Measurements from ENCODE around the gene PIGS. TPM values are rescaled to one million over a fixed set of nuclear protein-coding genes. Genes with fewer than 3 reads are reported as not detected.

The PIGS gene
- total and polyA plus RNA-seq, 2 donors (not counting 3 experiments of a cell fraction or from before 2014, with no cell fraction given) = 71.3 to 110 TPM

- dilution Hi-C loops (cut with MboI; ENCODE audit: extremely low pct_ligation_motif_present, low sequenced_read_pairs) = no loop called here
- Histone ChIP-seq H3K4me2 (ENCODE audit: insufficient read depth, low read length) (no peak overlapping the region), H2AFZ (ENCODE audit: low read depth, low read length) (no peak overlapping the region), H3K4me1 (ENCODE audit: control insufficient read depth, extremely low read depth, insufficient read depth, low read length) (peaks cover 10% of the 10 kb centered on the region), H3K4me3 (replicated peaks in 1 of 3; ENCODE audit: insufficient read depth in 1 of 3, low read depth in 1 of 3, low read length in 3 of 3) (no peak overlapping the region), H3K27me3 (ENCODE audit: control insufficient read depth in 2 of 2, insufficient read depth in 2 of 2, low read length in 2 of 2) (no peaks in the 10 kb centered on the region), H3K9ac (replicated peaks; ENCODE audit: extremely low read depth, insufficient read depth, low read length) (no peak overlapping the region), H3K9me3 (replicated peaks; ENCODE audit: control insufficient read depth, insufficient read depth, low read length) (no peaks in the 10 kb centered on the region), H4K20me1 (replicated peaks; ENCODE audit: control insufficient read depth, extremely low read depth, insufficient read depth, low read length) (no peaks in the 10 kb centered on the region), H3K79me2 (ENCODE audit: control insufficient read depth, insufficient read depth, low read length) (peaks cover 17% of the 10 kb centered on the region), H3K27ac (ENCODE audit: insufficient read depth, low read depth, low read length) (no peak overlapping the region), H3K9me1 (replicated peaks; ENCODE audit: control insufficient read depth, extremely low read depth, insufficient read depth, low read length) (no peaks in the 10 kb centered on the region), H3K36me3 (ENCODE audit: control insufficient read depth in 2 of 2, extremely low read depth in 1 of 2, insufficient read depth in 2 of 2, low read length in 2 of 2) (no peaks in the 10 kb centered on the region)
- CTCF ChIA-PET = no interaction called here
- FAIRE-seq (no peak), DNase-seq (ENCODE audit: low read depth, low spot score) (no peak)
- TF ChIP-seq, protein P1, sequence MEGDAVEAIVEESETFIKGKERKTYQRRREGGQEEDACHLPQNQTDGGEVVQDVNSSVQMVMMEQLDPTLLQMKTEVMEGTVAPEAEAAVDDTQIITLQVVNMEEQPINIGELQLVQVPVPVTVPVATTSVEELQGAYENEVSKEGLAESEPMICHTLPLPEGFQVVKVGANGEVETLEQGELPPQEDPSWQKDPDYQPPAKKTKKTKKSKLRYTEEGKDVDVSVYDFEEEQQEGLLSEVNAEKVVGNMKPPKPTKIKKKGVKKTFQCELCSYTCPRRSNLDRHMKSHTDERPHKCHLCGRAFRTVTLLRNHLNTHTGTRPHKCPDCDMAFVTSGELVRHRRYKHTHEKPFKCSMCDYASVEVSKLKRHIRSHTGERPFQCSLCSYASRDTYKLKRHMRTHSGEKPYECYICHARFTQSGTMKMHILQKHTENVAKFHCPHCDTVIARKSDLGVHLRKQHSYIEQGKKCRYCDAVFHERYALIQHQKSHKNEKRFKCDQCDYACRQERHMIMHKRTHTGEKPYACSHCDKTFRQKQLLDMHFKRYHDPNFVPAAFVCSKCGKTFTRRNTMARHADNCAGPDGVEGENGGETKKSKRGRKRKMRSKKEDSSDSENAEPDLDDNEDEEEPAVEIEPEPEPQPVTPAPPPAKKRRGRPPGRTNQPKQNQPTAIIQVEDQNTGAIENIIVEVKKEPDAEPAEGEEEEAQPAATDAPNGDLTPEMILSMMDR (IDR thresholded peaks at IDR 0.05; ENCODE audit: extremely low read depth in 1 of 2, insufficient read depth in 1 of 2, low read depth in 1 of 2, low read length in 2 of 2) = no peak
- TF ChIP-seq POLR2A (IDR thresholded peaks at IDR 0.05; ENCODE audit: low read depth, low read length) (no peak), GATA2 (IDR thresholded peaks at IDR 0.05; ENCODE audit: insufficient read depth, insufficient read length, low read depth, low read length) (no peak), JUN (IDR thresholded peaks at IDR 0.05; ENCODE audit: borderline replicate concordance, insufficient read depth, insufficient read length, low read depth) (no peak), FOS (IDR thresholded peaks at IDR 0.05; ENCODE audit: borderline replicate concordance, insufficient read depth, low read length) (no peak), MAX (IDR thresholded peaks at IDR 0.05; ENCODE audit: insufficient read depth, insufficient read length) (no peak), EZH2 (IDR thresholded peaks at IDR 0.05; ENCODE audit: borderline replicate concordance, low read depth, low read length, severe bottlenecking) (no peak)
- POLR2A ChIA-PET = no interaction called here
- intact Hi-C loops (cut with micrococcal nuclease) = no loop called here
- BruUV-seq (replicated peaks) = no TSS peak
Measured at GRCh38 chr17:28569446-28569845, 1.9 kb downstream of the PIGS start.

All from endothelial cell of umbilical vein (primary cell).